NCI-H1417 (cell line): ENCODE data around the gene TLR7.

Experiments
- DNase-seq, 3 experiments: peaks; one replicate each; lab custom pipeline; 2025; lab: John Stamatoyannopoulos, UW

Gene TLR7

DNA sequence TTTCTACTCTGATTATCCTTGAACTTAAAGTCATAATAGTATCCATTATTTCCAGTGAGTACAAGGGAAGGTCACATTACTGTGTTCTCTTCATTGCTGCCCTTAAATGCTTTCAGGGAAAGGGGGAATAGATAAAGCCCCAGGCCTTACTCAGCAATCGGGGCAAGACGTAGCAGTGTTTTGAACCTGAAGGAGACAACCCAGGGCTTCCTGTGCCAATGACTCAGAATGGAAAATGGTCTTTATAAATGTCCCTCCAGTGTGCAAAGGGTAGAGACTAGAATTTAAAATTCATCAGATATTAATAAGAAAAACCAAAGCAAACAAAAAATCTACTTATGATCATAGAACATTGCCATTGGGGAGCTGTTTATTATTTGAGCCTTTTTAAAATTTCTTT lies 63.3 kb downstream of the TLR7 start:
- no peak for DNase-seq

GRCh38 chrX:12932244-12932643 lies 65.4 kb downstream of the TLR7 start:
- DNase-seq: peak in 1 of 3 experiments; percentile 33

GRCh38 chrX:12934850-12935249 lies 68.0 kb downstream of the TLR7 start:
- no peak for DNase-seq

DNA sequence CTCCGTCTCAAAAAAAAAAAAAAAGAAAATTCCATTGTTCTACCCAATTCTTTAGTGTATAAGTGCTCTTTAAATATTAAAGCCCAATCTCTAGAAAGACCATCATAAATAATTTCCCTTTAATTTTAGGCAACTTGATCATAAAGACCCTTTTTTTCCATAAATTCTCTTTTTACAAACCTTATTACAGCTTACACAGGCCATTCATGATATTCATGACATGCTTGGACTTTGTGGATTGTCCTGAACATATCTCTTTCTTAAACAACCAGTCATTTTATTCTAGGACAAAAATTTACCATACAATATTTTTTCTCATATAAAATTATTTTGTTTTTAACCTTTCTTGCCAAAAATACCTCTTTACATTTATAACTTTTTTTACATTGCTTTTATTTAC lies 70.1 kb downstream of the TLR7 start:
- DNase-seq: no peak
